Measurements from ENCODE around the gene ANGPTL2.

- TF ChIP-seq CTCF (IDR thresholded peaks at IDR 0.05; ENCODE audit: insufficient read depth, low read depth, low read length) (no peak), EZH2 (IDR thresholded peaks at IDR 0.05; ENCODE audit: insufficient read depth, low read length) (no peak)
These were observed 4.5 kb upstream of the ANGPTL2 start for GRCh38 chr9:127126971-127127370.

Measured in astrocyte (in vitro differentiated cells and primary cell).